Nephron (organoid): Measurements from ENCODE around the gene FEN1.
A peak's percentile ranks its signal among the peaks of the same experiment; 100 is the strongest.

ENCODE experiments used
- H3K27ac Mint-ChIP-seq, 3 experiments: 2 replicates each; pipeline ENCODE4 v1.8.0; 2020; ENCODE audit warnings: mixed read lengths in 3 of 3, mild to moderate bottlenecking in 2 of 3, moderate library complexity in 1 of 3
- H3K27me3 Mint-ChIP-seq: 2 replicates; pipeline ENCODE4 v1.8.0; 2021; ENCODE audit warnings: low read depth, mild to moderate bottlenecking, moderate library complexity, mixed read lengths
- H3K36me3 Mint-ChIP-seq: 2 replicates; pipeline ENCODE4 v1.8.0; 2020; ENCODE audit warnings: low read depth, mixed read lengths
- H3K4me1 Mint-ChIP-seq: 2 replicates; pipeline ENCODE4 v1.8.0; 2020; ENCODE audit warnings: mixed read lengths
- H3K4me3 Mint-ChIP-seq, 3 experiments: 2 replicates each; pipeline ENCODE4 v1.8.0; 2020; ENCODE audit warnings: mild to moderate bottlenecking in 3 of 3, mixed read lengths in 3 of 3, moderate library complexity in 2 of 3
- H3K9me3 Mint-ChIP-seq: 2 replicates; pipeline ENCODE4 v1.8.0; 2020; ENCODE audit warnings: mixed read lengths
- CTCF ChIP-seq, 3 experiments: fragments of 200-600 bp; sonication (generic); IDR thresholded peaks; one replicate each; pipeline ENCODE4 v1.5.0; 2021; ENCODE audit warnings: antibody characterized with exemption in 3 of 3; ENCODE audit not compliant: unreplicated experiment in 3 of 3

Gene FEN1

GRCh38 chr11:61814247-61814957, 21.7 kb downstream of the FEN1 start:
- no peak for TF ChIP-seq CTCF (IDR thresholded peaks at IDR 0.05; ENCODE audit: unreplicated experiment in 3 of 3)
- Mint-ChIP-seq H3K4me3 (peak overlapping the region; percentile 96 to 98 (median 98)), H3K27me3 (no peaks in the 10 kb centered on the region), H3K4me1 (peaks cover 13% of the 10 kb centered on the region), H3K27ac (peak overlapping the region; percentile 95 to 100 (median 99)), H3K36me3 (peaks cover 43% of the 10 kb centered on the region), H3K9me3 (no peaks in the 10 kb centered on the region)

GRCh38 chr11:61814958-61815789, 22.5 kb downstream of the FEN1 start:
- Mint-ChIP-seq H3K27me3 (no peaks in the 10 kb centered on the region), H3K4me3 (peak overlapping the region; percentile 96 to 98 (median 98)), H3K9me3 (no peaks in the 10 kb centered on the region), H3K27ac (peak overlapping the region; percentile 95 to 100 (median 99)), H3K4me1 (peaks cover 13% of the 10 kb centered on the region), H3K36me3 (peaks cover 36% of the 10 kb centered on the region)
- no peak for TF ChIP-seq CTCF (IDR thresholded peaks at IDR 0.05; ENCODE audit: unreplicated experiment in 3 of 3)

- no peak for TF ChIP-seq CTCF (IDR thresholded peaks at IDR 0.05; ENCODE audit: unreplicated experiment in 3 of 3)
- Mint-ChIP-seq H3K9me3 (no peaks in the 10 kb centered on the region), H3K27ac (peak overlapping the region; percentile 95 to 100 (median 99)), H3K4me3 (peak overlapping the region; percentile 96 to 98 (median 98)), H3K4me1 (peaks cover 13% of the 10 kb centered on the region), H3K27me3 (no peaks in the 10 kb centered on the region), H3K36me3 (peaks cover 29% of the 10 kb centered on the region)
Measured at GRCh38 chr11:61815790-61816735, 23.4 kb downstream of the FEN1 start.

- H3K4me1 Mint-ChIP-seq = peaks cover 13% of the 10 kb centered on the region
- H3K27me3 Mint-ChIP-seq = no peaks in the 10 kb centered on the region
- H3K36me3 Mint-ChIP-seq = peaks cover 26% of the 10 kb centered on the region
- H3K9me3 Mint-ChIP-seq = no peaks in the 10 kb centered on the region
- peak within 1 kb of the TSS; percentile 96 to 98 (median 98) for H3K4me3 Mint-ChIP-seq
- TF ChIP-seq CTCF (IDR thresholded peaks at IDR 0.05; ENCODE audit: unreplicated experiment in 3 of 3) = peak; percentile 54 to 69 (median 64)
- peak within 1 kb of the TSS; percentile 95 to 100 (median 99) for H3K27ac Mint-ChIP-seq
Measured at GRCh38 chr11:61816736-61817455, 24.2 kb downstream of the FEN1 start, which contains the start of gene FADS1. Gene FADS1, minus strand, starts transcription at chr11:61817003. Its CDS starts 74 bp downstream, at chr11:61816929.
